ENCODE measurements around the gene CLEC3B. TPM values are rescaled to one million over a fixed set of nuclear protein-coding genes. Genes with fewer than 3 reads are reported as not detected.

The CLEC3B gene
- total and polyA plus RNA-seq, 2 of the 8 experiments (the other 6 are each of a cell fraction or from before 2014, with no cell fraction given) = 0.32 TPM; not detected in 1

DNA sequence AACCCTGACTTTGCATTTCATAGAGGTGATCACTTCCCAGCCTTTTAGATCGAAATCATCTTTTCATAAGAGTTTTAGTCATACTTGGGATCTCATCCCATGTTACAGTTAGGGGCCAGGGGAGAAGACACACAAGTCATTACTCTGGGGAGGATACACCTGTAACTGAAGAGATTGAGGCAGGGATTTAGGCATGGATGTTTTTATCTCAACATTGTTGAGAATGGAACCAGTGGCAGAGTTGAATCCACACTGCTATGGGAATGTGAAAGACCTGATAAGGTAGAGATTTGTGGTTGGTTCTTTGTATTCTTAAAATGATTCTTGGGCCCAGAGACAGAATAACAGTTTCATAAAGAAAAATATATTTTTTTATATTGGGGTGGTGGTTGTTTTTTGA lies 16.2 kb upstream of the CLEC3B start (continued):
- TF ChIP-seq EP300 (IDR thresholded peaks at IDR 0.05; ENCODE audit: borderline replicate concordance in 1 of 2, low read depth in 2 of 2, low read length in 2 of 2) (no peak), BACH1 (IDR thresholded peaks at IDR 0.05; ENCODE audit: low read length) (no peak), CHD1 (IDR thresholded peaks at IDR 0.05; ENCODE audit: low read depth, low read length) (no peak), USF2 (IDR thresholded peaks at IDR 0.05; ENCODE audit: low read length) (no peak)
